Caco-2 (cell line): Measurements from ENCODE around the gene PRRC2A. TPM values are rescaled to one million over a fixed set of nuclear protein-coding genes. Genes with fewer than 3 reads are reported as not detected.

Experiments
- BruUV-seq: library from RNA; stranded (reverse); fragments of 400-500 nt; replicated peaks from 2 replicates; lab custom pipeline; 2021; lab: Mats Ljungman, UMichigan
- CTCF ChIA-PET: fragments of 300-600 bp; sonication (Branson Sonifier 250); formaldehyde crosslinking; loops from one replicate; lab custom pipeline; 2022; ENCODE audit warnings: antibody characterized with exemption; lab: Charles Lee
- POLR2A ChIA-PET: fragments of 300-600 bp; sonication (Branson Sonifier 250); formaldehyde crosslinking; loops from one replicate; lab custom pipeline; 2022; ENCODE audit warnings: antibody characterized with exemption; lab: Charles Lee
- DNase-seq, 2 experiments: peaks; one replicate each; pipeline versions ENCODE4 v3.0.0 to v3.0.0-alpha.2; 2020 to 2022
- H3K27me3 ChIP-seq: replicated peaks from 2 replicates; pipeline ENCODE4 v1.6.0; 2011; ENCODE audit warnings: low read length; ENCODE audit not compliant: control insufficient read depth, insufficient read depth
- H3K36me3 ChIP-seq: 2 replicates; pipeline ENCODE4 v1.5.1; 2011; ENCODE audit warnings: low read length; ENCODE audit not compliant: control insufficient read depth, insufficient read depth
- H3K4me1 ChIP-seq: fragments of 250-450 bp; sonication (Bioruptor Pico); 2 replicates; pipeline ENCODE4 v1.5.1; 2020; ENCODE audit warnings: mild to moderate bottlenecking
- H3K4me3 ChIP-seq: 2 replicates; pipeline ENCODE4 v1.5.1; 2011; ENCODE audit warnings: low read depth, mild to moderate bottlenecking, control low read depth, low read length
- H3K9me3 ChIP-seq: fragments of 250-450 bp; sonication (Bioruptor Pico); 2 replicates; pipeline ENCODE4 v1.5.1; 2020; ENCODE audit warnings: mild to moderate bottlenecking, moderate library complexity
- H3K27ac Mint-ChIP-seq: one replicate; pipeline ENCODE4 v1.8.0; 2022; ENCODE audit warnings: mixed read lengths; ENCODE audit not compliant: unreplicated experiment
- H3K27me3 Mint-ChIP-seq: one replicate; pipeline ENCODE4 v1.8.0; 2022; ENCODE audit warnings: mixed read lengths; ENCODE audit not compliant: insufficient read depth, unreplicated experiment
- H3K36me3 Mint-ChIP-seq: one replicate; pipeline ENCODE4 v1.8.0; 2022; ENCODE audit warnings: mild to moderate bottlenecking, mixed read lengths; ENCODE audit not compliant: insufficient read depth, unreplicated experiment
- H3K4me1 Mint-ChIP-seq: one replicate; pipeline ENCODE4 v1.8.0; 2022; ENCODE audit warnings: low read depth, mixed read lengths; ENCODE audit not compliant: unreplicated experiment
- H3K4me3 Mint-ChIP-seq: one replicate; pipeline ENCODE4 v1.8.0; 2022; ENCODE audit warnings: mild to moderate bottlenecking, moderate library complexity, mixed read lengths; ENCODE audit not compliant: unreplicated experiment
- H3K9me3 Mint-ChIP-seq: one replicate; pipeline ENCODE4 v1.8.0; 2022; ENCODE audit warnings: mixed read lengths; ENCODE audit not compliant: unreplicated experiment
- intact Hi-C: fragments of 100-400 bp; cut with micrococcal nuclease; formaldehyde crosslinking; loops from one replicate; pipeline ENCODE4 v1.10.0; 2022; ENCODE audit not compliant: unreplicated experiment
- total RNA-seq: library from RNA; stranded (reverse); gene quantifications from 2 replicates; pipeline ENCODE4 v1.2.3, GENCODE V29; 2022
- TF ChIP-seq, protein P1 (sequence below), 2 experiments: fragments of 200-600 bp in 1 of 2; IDR thresholded peaks; 1 replicate in 1 of 2; 2 replicates in 1 of 2; pipeline versions ENCODE4 v1.5.1 to v1.8.0; 2011 to 2022; ENCODE audit warnings: antibody characterized with exemption in 1 of 2, control low read depth in 1 of 2, inconsistent platforms in 1 of 2, low read depth in 1 of 2, low read length in 1 of 2, mild to moderate bottlenecking in 1 of 2, moderate library complexity in 1 of 2; ENCODE audit not compliant: insufficient read depth in 1 of 2, severe bottlenecking in 1 of 2, unreplicated experiment in 1 of 2

Gene PRRC2A
- total RNA-seq, 1 experiment from 2014 or later, result 222 TPM

DNA sequence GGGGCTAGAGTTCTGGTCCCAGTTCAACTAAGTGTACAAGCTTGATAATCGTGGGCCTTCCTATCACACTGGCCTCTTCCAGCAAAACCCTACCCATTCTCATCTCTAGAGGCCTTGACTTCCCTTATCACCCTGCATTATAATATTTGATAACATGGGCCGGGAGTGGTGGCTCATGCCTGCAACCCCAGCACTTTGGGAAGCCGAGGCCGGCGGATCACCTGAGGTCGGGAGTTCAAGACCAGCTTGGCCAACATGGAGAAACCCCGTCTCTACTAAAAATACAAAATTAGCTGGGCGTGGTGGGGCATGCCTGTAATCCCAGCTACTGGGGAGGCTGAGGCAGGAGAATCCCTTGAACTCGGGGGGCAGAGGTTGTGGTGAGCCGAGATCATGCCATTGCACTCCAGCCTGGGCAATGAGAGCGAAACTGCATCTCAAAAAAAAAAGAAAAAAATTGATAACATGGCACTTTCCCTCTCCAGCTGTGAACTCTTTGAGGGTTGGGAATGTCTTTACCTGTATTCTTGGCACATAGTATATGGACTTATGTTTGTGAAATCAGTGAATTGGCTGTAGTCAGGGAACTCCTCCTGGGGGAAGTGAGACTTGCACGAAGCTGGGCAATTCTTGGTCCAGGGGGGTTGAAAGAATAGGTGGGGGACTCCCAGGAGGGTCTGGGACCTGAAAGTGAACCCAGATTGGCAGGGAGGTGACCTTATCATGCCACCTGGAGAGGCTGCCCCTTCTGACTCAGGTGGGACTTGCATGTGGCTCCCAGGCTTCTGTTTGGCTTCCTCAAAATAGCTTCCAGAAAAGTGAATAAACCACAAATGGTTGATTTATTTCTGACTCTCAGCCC lies 41.0 kb downstream of the PRRC2A start:
- Mint-ChIP-seq H3K36me3 (peaks cover 84% of the 10 kb centered on the region), H3K4me1 (peaks cover 45% of the 10 kb centered on the region), H3K4me3 (peak overlapping the region; percentile 88), H3K9me3 (no peaks in the 10 kb centered on the region), H3K27me3 (no peaks in the 10 kb centered on the region), H3K27ac (peak overlapping the region; percentile 89)
- peak overlapping the region; percentile 53 for H3K4me3 ChIP-seq
- no peaks in the 10 kb centered on the region for H3K9me3 ChIP-seq
- peaks cover 22% of the 10 kb centered on the region for H3K4me1 ChIP-seq
- TF ChIP-seq, protein P1, sequence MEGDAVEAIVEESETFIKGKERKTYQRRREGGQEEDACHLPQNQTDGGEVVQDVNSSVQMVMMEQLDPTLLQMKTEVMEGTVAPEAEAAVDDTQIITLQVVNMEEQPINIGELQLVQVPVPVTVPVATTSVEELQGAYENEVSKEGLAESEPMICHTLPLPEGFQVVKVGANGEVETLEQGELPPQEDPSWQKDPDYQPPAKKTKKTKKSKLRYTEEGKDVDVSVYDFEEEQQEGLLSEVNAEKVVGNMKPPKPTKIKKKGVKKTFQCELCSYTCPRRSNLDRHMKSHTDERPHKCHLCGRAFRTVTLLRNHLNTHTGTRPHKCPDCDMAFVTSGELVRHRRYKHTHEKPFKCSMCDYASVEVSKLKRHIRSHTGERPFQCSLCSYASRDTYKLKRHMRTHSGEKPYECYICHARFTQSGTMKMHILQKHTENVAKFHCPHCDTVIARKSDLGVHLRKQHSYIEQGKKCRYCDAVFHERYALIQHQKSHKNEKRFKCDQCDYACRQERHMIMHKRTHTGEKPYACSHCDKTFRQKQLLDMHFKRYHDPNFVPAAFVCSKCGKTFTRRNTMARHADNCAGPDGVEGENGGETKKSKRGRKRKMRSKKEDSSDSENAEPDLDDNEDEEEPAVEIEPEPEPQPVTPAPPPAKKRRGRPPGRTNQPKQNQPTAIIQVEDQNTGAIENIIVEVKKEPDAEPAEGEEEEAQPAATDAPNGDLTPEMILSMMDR (IDR thresholded peaks at IDR 0.05; ENCODE audit: insufficient read depth in 1 of 2, low read depth in 1 of 2, low read length in 1 of 2, severe bottlenecking in 1 of 2, unreplicated experiment in 1 of 2), result no peak
- CTCF ChIA-PET, result interaction anchor here (0.7 to 1.3 kb wide), 5 partner anchors 9 to 154 kb away, joined by 3 to 6 read pairs (median 3); partner anchors contain the start of genes BAG6, HSPA1A and HSPA1L
- intact Hi-C loops, result no loop called here
- H3K27me3 ChIP-seq, result no peaks in the 10 kb centered on the region
- peaks cover 9% of the 10 kb centered on the region for H3K36me3 ChIP-seq
- no peak for DNase-seq
- no TSS peak for BruUV-seq
- POLR2A ChIA-PET, result interaction anchor here (0.6 to 2.4 kb wide), 12 partner anchors 9 to 1310 kb away, joined by 3 to 17 read pairs (median 4); partner anchors contain the start of genes BAG6, DDX39B, MSH5 and NEU1

DNA sequence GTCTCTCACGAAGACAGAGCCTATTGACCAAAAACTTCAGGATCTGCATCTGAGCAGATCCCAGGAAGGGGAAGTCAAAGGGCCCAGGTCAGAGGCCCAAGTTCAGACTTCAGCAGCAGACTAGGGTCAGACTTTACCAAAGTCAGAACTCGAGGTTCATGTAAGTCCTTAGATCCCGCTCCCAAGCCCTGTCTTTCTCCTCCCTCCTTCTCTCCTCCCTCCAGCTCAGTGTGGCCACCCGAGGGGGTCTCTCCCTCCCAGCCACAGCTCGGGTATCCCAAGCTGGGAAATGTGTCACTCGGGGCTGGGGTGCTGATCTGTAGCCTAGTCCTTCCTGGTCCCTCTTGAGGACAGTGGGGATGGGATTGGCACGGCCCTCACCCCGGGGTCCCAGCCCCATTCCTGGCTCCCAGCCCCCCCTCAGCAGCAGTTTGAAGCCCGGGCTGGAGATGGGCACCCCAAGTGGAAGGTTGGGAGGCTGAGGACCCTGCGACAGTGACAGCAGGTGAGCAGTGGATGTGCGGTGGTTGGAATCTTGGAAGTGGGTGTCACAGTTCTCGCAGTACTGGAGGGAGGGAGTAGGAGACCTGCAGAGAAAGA lies 41.7 kb downstream of the PRRC2A start:
- H3K27ac Mint-ChIP-seq, result peak overlapping the region; percentile 67
- H3K36me3 ChIP-seq, result peaks cover 9% of the 10 kb centered on the region
- H3K36me3 Mint-ChIP-seq, result peaks cover 91% of the 10 kb centered on the region
- H3K4me3 ChIP-seq, result no peak overlapping the region
- POLR2A ChIA-PET, result interaction anchor here (0.6 kb wide), 1 partner anchor 1309 kb away, joined by 3 read pairs; no protein-coding TSS in a partner anchor
- CTCF ChIA-PET, result interaction anchor here (0.6 kb wide), 1 partner anchor 9 kb away, joined by 3 read pairs; no protein-coding TSS in a partner anchor
- no peaks in the 10 kb centered on the region for H3K9me3 ChIP-seq
- H3K9me3 Mint-ChIP-seq, result no peaks in the 10 kb centered on the region
- no TSS peak for BruUV-seq
- H3K27me3 ChIP-seq, result no peaks in the 10 kb centered on the region
- DNase-seq, result no peak
- peak overlapping the region; percentile 86 for H3K4me3 Mint-ChIP-seq
- H3K4me1 ChIP-seq, result peaks cover 26% of the 10 kb centered on the region
- TF ChIP-seq, protein P1 (IDR thresholded peaks at IDR 0.05; ENCODE audit: insufficient read depth in 1 of 2, low read depth in 1 of 2, low read length in 1 of 2, severe bottlenecking in 1 of 2, unreplicated experiment in 1 of 2), result no peak
- intact Hi-C loops, result no loop called here
- no peaks in the 10 kb centered on the region for H3K27me3 Mint-ChIP-seq
- H3K4me1 Mint-ChIP-seq, result peaks cover 48% of the 10 kb centered on the region
